ENCODE results near the gene ARHGEF17.
A peak's percentile ranks its signal among the peaks of the same experiment; 100 is the strongest.

The ARHGEF17 gene

GRCh38 chr11:73295241-73295995 lies 12.7 kb upstream of the ARHGEF17 start:
- DNase-seq, result peak; percentile 25

- no peak for DNase-seq
Measured at GRCh38 chr11:73295996-73296318, 12.1 kb upstream of the ARHGEF17 start.

- no peak for DNase-seq
Measured at GRCh38 chr11:73296501-73297230, 11.4 kb upstream of the ARHGEF17 start.

GRCh38 chr11:73297231-73297590 lies 10.9 kb upstream of the ARHGEF17 start:
- no peak for DNase-seq

- DNase-seq, result no peak
Measured at GRCh38 chr11:73297702-73298101, 10.4 kb upstream of the ARHGEF17 start.

GRCh38 chr11:73298233-73298632 lies 9.8 kb upstream of the ARHGEF17 start:
- DNase-seq, result no peak

GRCh38 chr11:73299751-73300150 lies 8.3 kb upstream of the ARHGEF17 start:
- no peak for DNase-seq

GRCh38 chr11:73306069-73306841 lies 1.8 kb upstream of the ARHGEF17 start:
- no peak for DNase-seq

GRCh38 chr11:73306977-73307322 lies 1.1 kb upstream of the ARHGEF17 start:
- peak; percentile 61 for DNase-seq

- DNase-seq, result peak; percentile 98
Measured at GRCh38 chr11:73307323-73308002, 613 bp upstream of the ARHGEF17 start.

GRCh38 chr11:73308961-73309919 lies 1.2 kb downstream of the ARHGEF17 start:
- DNase-seq, result no peak

GRCh38 chr11:73310076-73310475 lies 2.0 kb downstream of the ARHGEF17 start:
- no peak for DNase-seq

GRCh38 chr11:73310661-73311393 lies 2.8 kb downstream of the ARHGEF17 start:
- DNase-seq, result no peak

- DNase-seq, result no peak
Measured at GRCh38 chr11:73311394-73311869, 3.4 kb downstream of the ARHGEF17 start.

GRCh38 chr11:73312036-73312435 lies 4.0 kb downstream of the ARHGEF17 start:
- DNase-seq, result no peak

- no peak for DNase-seq
Measured at GRCh38 chr11:73312851-73313327, 4.8 kb downstream of the ARHGEF17 start.

- no peak for DNase-seq
Measured at GRCh38 chr11:73313652-73314051, 5.6 kb downstream of the ARHGEF17 start.

GRCh38 chr11:73314117-73314961 lies 6.3 kb downstream of the ARHGEF17 start:
- no peak for DNase-seq

GRCh38 chr11:73315293-73316020 lies 7.4 kb downstream of the ARHGEF17 start:
- DNase-seq, result no peak

Data from NCI-H1105 (cell line).